Lung (tissue), 12 donors: ENCODE data around the gene KLHDC7B. TPM values are rescaled to one million over a fixed set of nuclear protein-coding genes. Genes with fewer than 3 reads are reported as not detected.

Experiments
- ATAC-seq: fragments of 200-7000 bp; cut with Tn5 transposase; one replicate; pipeline ENCODE4 v1.9.1; 2020; ENCODE audit warnings: moderate number of reproducible peaks; ENCODE audit not compliant: insufficient read depth, low FRiP score
- DNase-seq, 3 donors: peaks; one replicate each; pipeline ENCODE4 v3.0.0-alpha.2; 2013 to 2017
- H3K27ac ChIP-seq, 2 donors: one replicate each; pipeline ENCODE4 v1.5.1; 2013; ENCODE audit warnings: mild to moderate bottlenecking in 2 of 2, moderate library complexity in 2 of 2, control low read depth in 1 of 2, inconsistent platforms in 1 of 2, low read depth in 1 of 2, low read length in 1 of 2
- H3K27me3 ChIP-seq, 3 donors: one replicate each; pipeline ENCODE4 v1.5.1; 2013; ENCODE audit warnings: low read length in 2 of 3; ENCODE audit not compliant: control insufficient read depth in 3 of 3, insufficient read depth in 3 of 3
- H3K36me3 ChIP-seq, 4 donors: one replicate each; pipeline ENCODE4 v1.5.1; 2013; ENCODE audit warnings: low read length in 4 of 4, mild to moderate bottlenecking in 1 of 4, moderate library complexity in 1 of 4; ENCODE audit not compliant: control insufficient read depth in 4 of 4, insufficient read depth in 4 of 4
- H3K4me1 ChIP-seq, 5 donors: one replicate each; pipeline ENCODE4 v1.5.1; 2013; ENCODE audit warnings: low read length in 5 of 5, mild to moderate bottlenecking in 2 of 5, moderate library complexity in 1 of 5; ENCODE audit not compliant: control insufficient read depth in 5 of 5, insufficient read depth in 5 of 5
- H3K4me3 ChIP-seq: one replicate; pipeline ENCODE4 v1.5.1; 2013; ENCODE audit warnings: mild to moderate bottlenecking, control low read depth, moderate library complexity
- H3K9ac ChIP-seq, 2 donors: one replicate each; pipeline ENCODE4 v1.5.1; 2013; ENCODE audit warnings: low read length in 2 of 2, control low read depth in 1 of 2; ENCODE audit not compliant: insufficient read depth in 1 of 2
- H3K9me3 ChIP-seq, 4 donors: one replicate each; pipeline ENCODE4 v1.5.1; 2013; ENCODE audit warnings: low read length in 3 of 4, mild to moderate bottlenecking in 1 of 4, moderate library complexity in 1 of 4; ENCODE audit not compliant: control insufficient read depth in 4 of 4, insufficient read depth in 3 of 4
- CTCF ChIP-seq: IDR thresholded peaks from 2 replicates; pipeline ENCODE4 v1.5.1; 2012; ENCODE audit warnings: mild to moderate bottlenecking; ENCODE audit errors: control extremely low read depth, extremely low read depth
- WGBS, 2 donors: extraction: QIAGEN DNeasy Blood & Tissue Kit; methylation state at CpG; one replicate each; pipeline ENCODE4 v1.1.7; 2013; 5-methylcytosine and 5-hydroxymethylcytosine counted together
- polyA plus RNA-seq, 2 donors: library from polyadenylated mRNA; stranded (reverse); fragments of 200-250 nt; gene quantifications; one replicate each; pipeline ENCODE4 v1.2.1, GENCODE V29; 2013
- total RNA-seq, 2 donors: library from RNA; depleted of rRNA in 1 of 2; stranded (reverse); fragments of >200 nt in 1 of 2; gene quantifications; one replicate each; pipeline ENCODE4 v1.2.1, GENCODE V29; 2014 to 2021
- donor health status: control.
- donor health status: control.
- donor health status: Bipolar disorder and iron deficiency.
- donor health status: healthy.
- donor health status: DM: yes; HTN: yes; CAD: no.

The KLHDC7B gene
- total and polyA plus RNA-seq, 4 donors, result 0.39 to 1.6 (median 0.95) TPM

- Histone ChIP-seq H3K9ac (no peak overlapping the region), H3K4me3 (no peak overlapping the region), H3K27ac (no peak overlapping the region), H3K9me3 (no peaks in the 10 kb centered on the region), H3K4me1 (no peaks in the 10 kb centered on the region), H3K36me3 (peaks cover 0 to 8% (median 0%) of the 10 kb centered on the region in 4 donors), H3K27me3 (no peaks in the 10 kb centered on the region)
- DNase-seq, result no peak
- 91 to 97% methylated on average over 13 of the region's 13 CpGs for whole genome bisulfite sequencing, 2 donors
- TF ChIP-seq CTCF, result no peak
- ATAC-seq, result no peak
Measured at GRCh38 chr22:50569896-50570535, 24.3 kb downstream of the KLHDC7B start.

- no peak overlapping the region for H3K27ac ChIP-seq
- no peak overlapping the region for H3K4me3 ChIP-seq
- peaks cover 0 to 8% (median 0%) of the 10 kb centered on the region in 4 donors for H3K36me3 ChIP-seq
Measured at GRCh38 chr22:50570861-50571260, 25.2 kb downstream of the KLHDC7B start.

DNA sequence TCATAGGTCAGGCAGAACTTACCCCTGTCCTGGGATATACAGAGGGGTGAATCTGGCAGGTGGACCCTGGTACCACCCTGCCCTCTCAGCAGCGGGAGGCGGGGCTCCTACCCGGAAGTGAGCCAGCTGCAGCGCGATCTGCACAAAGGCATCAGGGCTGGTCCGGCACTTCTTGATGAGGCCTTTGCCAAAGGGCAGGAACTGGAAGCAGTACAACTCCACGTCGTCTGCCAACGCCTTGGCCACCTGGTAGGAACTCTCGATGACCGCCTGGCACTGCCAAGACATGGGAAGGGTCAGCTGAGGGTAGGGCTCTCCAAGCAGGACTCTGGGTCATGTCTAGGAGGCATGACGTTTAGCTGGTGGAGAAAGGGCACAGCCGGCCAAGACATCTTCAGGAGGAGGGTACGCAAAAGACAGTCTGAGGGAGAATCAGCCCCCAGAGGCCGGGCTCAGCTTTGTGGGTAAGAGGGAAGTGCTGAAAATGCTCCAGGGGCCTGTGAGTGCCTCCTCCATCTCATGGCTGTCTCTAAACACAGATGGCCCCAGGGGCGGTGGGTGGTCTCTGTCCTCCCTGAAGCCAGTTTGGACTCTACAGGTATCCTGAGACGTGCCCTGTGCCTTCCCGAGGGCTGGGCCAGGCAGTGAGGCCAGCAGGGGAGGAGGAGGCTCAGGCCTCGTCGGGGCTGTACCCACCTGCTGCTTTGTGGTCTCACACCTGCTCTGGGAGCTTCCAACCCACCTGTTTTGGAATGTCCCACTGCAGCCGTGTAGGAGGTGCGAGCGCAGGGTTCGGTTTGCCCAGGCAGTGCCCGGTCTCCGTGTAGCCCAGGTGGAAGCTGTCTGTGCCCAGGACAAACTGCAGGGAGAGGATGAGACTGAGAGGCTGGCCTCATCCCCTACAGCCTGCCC lies 25.8 kb downstream of the KLHDC7B start:
- no peaks in the 10 kb centered on the region for H3K9me3 ChIP-seq
- H3K4me3 ChIP-seq, result no peak overlapping the region
- peaks cover 0 to 1% (median 0%) of the 10 kb centered on the region in 3 donors for H3K27me3 ChIP-seq
- DNase-seq, result no peak
- 90 to 94% methylated on average over 26 of the region's 26 CpGs for WGBS, 2 donors
- ATAC-seq, result no peak
- no peak overlapping the region for H3K9ac ChIP-seq
- TF ChIP-seq CTCF, result no peak
- H3K36me3 ChIP-seq, result peaks cover 0 to 8% (median 0%) of the 10 kb centered on the region in 4 donors
- no peak overlapping the region for H3K27ac ChIP-seq
- no peaks in the 10 kb centered on the region for H3K4me1 ChIP-seq

More at GRCh38 chr22:50570861-50571260, 25.2 kb downstream of the KLHDC7B start:
- no peak for TF ChIP-seq CTCF
- no peak for DNase-seq
- H3K4me1 ChIP-seq, result no peaks in the 10 kb centered on the region
- ATAC-seq, result no peak
- no peak overlapping the region for H3K9ac ChIP-seq
- WGBS, 2 donors, result 94 to 96% methylated on average over 12 of the region's 12 CpGs
- H3K9me3 ChIP-seq, result no peaks in the 10 kb centered on the region
- no peaks in the 10 kb centered on the region for H3K27me3 ChIP-seq
